Upper lobe of right lung (tissue), 1 donor: Measurements from ENCODE around the gene UGGT2. TPM values are rescaled to one million over a fixed set of nuclear protein-coding genes. Genes with fewer than 3 reads are reported as not detected.

Source experiments
- ATAC-seq: fragments of 200-7000 bp; cut with Tn5 transposase; one replicate; pipeline ENCODE4 v1.9.1; 2020; ENCODE audit warnings: mild to moderate bottlenecking, moderate library complexity
- DNase-seq: peaks from one replicate; pipeline ENCODE4 v3.0.0-alpha.2; 2020
- H3K27ac ChIP-seq: fragments of 200-600 bp; one replicate; pipeline ENCODE4 v1.8.0; 2022
- H3K27me3 ChIP-seq: fragments of 200-600 bp; one replicate; pipeline ENCODE4 v1.8.0; 2022; ENCODE audit warnings: mild to moderate bottlenecking
- H3K36me3 ChIP-seq: fragments of 200-600 bp; one replicate; pipeline ENCODE4 v1.8.0; 2022
- H3K4me1 ChIP-seq: fragments of 200-600 bp; one replicate; pipeline ENCODE4 v1.8.0; 2022
- H3K4me3 ChIP-seq: fragments of 200-600 bp; one replicate; pipeline ENCODE4 v1.8.0; 2022; ENCODE audit warnings: mild to moderate bottlenecking
- H3K9me3 ChIP-seq: fragments of 200-600 bp; one replicate; pipeline ENCODE4 v1.8.0; 2022
- intact Hi-C: fragments of 100-400 bp; cut with DNase I; formaldehyde crosslinking; loops from one replicate; pipeline ENCODE4 v1.11.0; 2022
- total RNA-seq: library from RNA; stranded (reverse); fragmentation: NEBNext Ultra II Directional; extraction: Animal tissue kit (Norgen Biotek cat#: 25700); gene quantifications from one replicate; pipeline ENCODE4 v1.2.1, GENCODE V29; 2021
- TF ChIP-seq, protein P1 (sequence below): fragments of 200-600 bp; IDR thresholded peaks from one replicate; pipeline ENCODE4 v1.8.0; 2022; ENCODE audit warnings: antibody characterized with exemption
- donor health status: DM: no; HTN: yes; CAD: no; lungs with severe emphysema.

Gene UGGT2
- total RNA-seq, 1 donor from 2014 or later = 21.7 TPM

DNA sequence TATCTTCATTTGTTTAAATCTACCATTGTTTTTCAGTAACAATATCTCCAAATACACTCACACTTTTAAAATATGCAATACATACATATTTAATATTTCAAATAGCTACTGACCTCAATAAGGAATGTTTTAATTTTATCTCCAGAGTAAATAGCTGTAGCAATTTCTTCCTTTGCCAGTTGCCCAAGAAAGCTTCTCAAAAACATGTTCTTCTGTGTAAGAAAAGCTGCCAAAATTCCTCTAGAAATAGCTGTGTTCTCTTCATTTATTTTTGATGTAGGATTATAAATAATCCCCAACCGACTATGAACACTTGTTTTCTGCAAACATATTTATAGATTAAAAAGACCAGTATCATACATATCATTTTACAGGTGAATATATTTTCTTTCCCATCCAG, 150.5 kb downstream of the UGGT2 start:
- DNase-seq = no peak
- Histone ChIP-seq H3K4me3 (no peak overlapping the region), H3K4me1 (no peaks in the 10 kb centered on the region), H3K36me3 (no peaks in the 10 kb centered on the region), H3K27ac (no peak overlapping the region), H3K27me3 (no peaks in the 10 kb centered on the region), H3K9me3 (no peaks in the 10 kb centered on the region)
- intact Hi-C loops = no loop called here
- TF ChIP-seq, protein P1, sequence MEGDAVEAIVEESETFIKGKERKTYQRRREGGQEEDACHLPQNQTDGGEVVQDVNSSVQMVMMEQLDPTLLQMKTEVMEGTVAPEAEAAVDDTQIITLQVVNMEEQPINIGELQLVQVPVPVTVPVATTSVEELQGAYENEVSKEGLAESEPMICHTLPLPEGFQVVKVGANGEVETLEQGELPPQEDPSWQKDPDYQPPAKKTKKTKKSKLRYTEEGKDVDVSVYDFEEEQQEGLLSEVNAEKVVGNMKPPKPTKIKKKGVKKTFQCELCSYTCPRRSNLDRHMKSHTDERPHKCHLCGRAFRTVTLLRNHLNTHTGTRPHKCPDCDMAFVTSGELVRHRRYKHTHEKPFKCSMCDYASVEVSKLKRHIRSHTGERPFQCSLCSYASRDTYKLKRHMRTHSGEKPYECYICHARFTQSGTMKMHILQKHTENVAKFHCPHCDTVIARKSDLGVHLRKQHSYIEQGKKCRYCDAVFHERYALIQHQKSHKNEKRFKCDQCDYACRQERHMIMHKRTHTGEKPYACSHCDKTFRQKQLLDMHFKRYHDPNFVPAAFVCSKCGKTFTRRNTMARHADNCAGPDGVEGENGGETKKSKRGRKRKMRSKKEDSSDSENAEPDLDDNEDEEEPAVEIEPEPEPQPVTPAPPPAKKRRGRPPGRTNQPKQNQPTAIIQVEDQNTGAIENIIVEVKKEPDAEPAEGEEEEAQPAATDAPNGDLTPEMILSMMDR = no peak
- ATAC-seq = no peak

GRCh38 chr13:95898256-95898655, 154.9 kb downstream of the UGGT2 start:
- Histone ChIP-seq H3K4me1 (no peaks in the 10 kb centered on the region), H3K9me3 (no peaks in the 10 kb centered on the region), H3K27ac (no peak overlapping the region), H3K4me3 (no peak overlapping the region), H3K36me3 (no peaks in the 10 kb centered on the region), H3K27me3 (no peaks in the 10 kb centered on the region)
- TF ChIP-seq, protein P1 = no peak
- ATAC-seq (no peak), DNase-seq (no peak)
- intact Hi-C loops = no loop called here

GRCh38 chr13:95896301-95896700, 156.9 kb downstream of the UGGT2 start:
- no peaks in the 10 kb centered on the region for H3K36me3 ChIP-seq
- no peaks in the 10 kb centered on the region for H3K4me1 ChIP-seq
- no peaks in the 10 kb centered on the region for H3K9me3 ChIP-seq
- ATAC-seq = no peak
- TF ChIP-seq, protein P1 = no peak
- intact Hi-C loops = no loop called here
- no peak for DNase-seq
- H3K27me3 ChIP-seq = no peaks in the 10 kb centered on the region
- H3K4me3 ChIP-seq = no peak overlapping the region
- no peak overlapping the region for H3K27ac ChIP-seq

- Histone ChIP-seq H3K36me3 (no peaks in the 10 kb centered on the region), H3K4me1 (no peaks in the 10 kb centered on the region), H3K4me3 (no peak overlapping the region), H3K27me3 (no peaks in the 10 kb centered on the region), H3K27ac (no peak overlapping the region), H3K9me3 (no peaks in the 10 kb centered on the region)
- DNase-seq (no peak), ATAC-seq (no peak)
- intact Hi-C loops = no loop called here
- TF ChIP-seq, protein P1 = no peak
These were observed 159.3 kb downstream of the UGGT2 start for GRCh38 chr13:95893861-95894260.

DNA sequence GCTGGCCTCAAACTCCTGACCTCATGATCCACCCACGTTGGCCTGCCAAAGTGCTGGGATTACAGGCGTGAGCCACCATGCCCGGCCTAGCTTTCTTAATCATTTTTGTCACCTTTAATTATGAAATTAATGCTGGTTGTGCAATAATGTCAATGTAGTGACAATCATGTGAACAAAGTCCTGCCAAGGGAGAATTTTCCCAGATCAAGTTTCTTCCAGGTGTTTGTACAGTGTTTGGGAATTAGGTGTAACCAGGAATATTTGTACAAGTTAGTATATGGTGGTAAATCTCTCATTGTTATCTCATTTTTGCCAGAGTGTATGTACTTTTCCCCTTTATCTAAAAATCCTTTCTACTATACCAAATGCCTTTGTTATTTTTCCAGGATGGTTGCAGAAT, 171.1 kb downstream of the UGGT2 start:
- DNase-seq (no peak), ATAC-seq (no peak)
- H3K4me3 ChIP-seq = no peak overlapping the region
- no peaks in the 10 kb centered on the region for H3K27me3 ChIP-seq
- no peak overlapping the region for H3K27ac ChIP-seq
- H3K4me1 ChIP-seq = no peaks in the 10 kb centered on the region
- H3K9me3 ChIP-seq = no peaks in the 10 kb centered on the region
- peaks cover 15% of the 10 kb centered on the region for H3K36me3 ChIP-seq
- TF ChIP-seq, protein P1 = no peak
- intact Hi-C loops = no loop called here

- DNase-seq (no peak), ATAC-seq (no peak)
- no peaks in the 10 kb centered on the region for H3K4me1 ChIP-seq
- no peaks in the 10 kb centered on the region for H3K27me3 ChIP-seq
- H3K36me3 ChIP-seq = peaks cover 12% of the 10 kb centered on the region
- no peak overlapping the region for H3K27ac ChIP-seq
- H3K9me3 ChIP-seq = no peaks in the 10 kb centered on the region
- TF ChIP-seq, protein P1 = no peak
- no peak overlapping the region for H3K4me3 ChIP-seq
- intact Hi-C loops = no loop called here
These were observed 172.9 kb downstream of the UGGT2 start for GRCh38 chr13:95880331-95880730.
